ENCODE data around the gene RAB35. TPM values are rescaled to one million over a fixed set of nuclear protein-coding genes. Genes with fewer than 3 reads are reported as not detected.
"Not testable (repeated sequence)": the region's sequence is repeated elsewhere in the genome, so short reads cannot be mapped to it uniquely, and the experiment has no call there.

RAB35 gene
- total and polyA plus RNA-seq, 7 donors: 17.5 to 43.0 (median 24.6) TPM

DNA sequence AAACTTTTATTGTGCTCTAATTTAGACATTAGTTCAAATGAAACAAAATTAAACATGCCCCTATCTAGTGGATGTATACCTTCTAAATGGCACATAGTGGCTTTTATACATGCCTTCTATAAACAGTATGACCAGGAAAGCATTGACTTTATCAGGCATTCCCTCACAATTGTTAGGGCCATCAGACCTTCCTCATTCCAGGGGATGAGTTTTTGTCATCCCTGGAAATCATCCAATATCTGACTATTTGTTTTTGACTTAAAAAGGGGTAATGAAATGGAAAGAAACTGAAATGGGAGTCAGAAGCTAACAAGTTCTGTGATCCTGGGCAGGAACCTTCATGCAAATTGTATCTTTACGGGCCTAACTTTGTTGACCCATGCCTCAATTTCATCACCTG lies 69.5 kb downstream of the RAB35 start:
- no peaks in the 10 kb centered on the region for H3K36me3 ChIP-seq
- no peak overlapping the region for H3K27ac ChIP-seq
- no peak overlapping the region for H3K4me3 ChIP-seq
- H3K27me3 ChIP-seq: peaks cover 0 to 2% (median 0%) of the 10 kb centered on the region in 3 donors
- no peak for DNase-seq
- H3K4me1 ChIP-seq: no peaks in the 10 kb centered on the region
- intact Hi-C loops (cut with DNase I): no loop called here
- TF ChIP-seq POLR2AphosphoS5 (IDR thresholded peaks at IDR 0.05) (no peak), EP300 (IDR thresholded peaks at IDR 0.05) (no peak), POLR2A (IDR thresholded peaks at IDR 0.05) (no peak)
- TF ChIP-seq, protein P1, sequence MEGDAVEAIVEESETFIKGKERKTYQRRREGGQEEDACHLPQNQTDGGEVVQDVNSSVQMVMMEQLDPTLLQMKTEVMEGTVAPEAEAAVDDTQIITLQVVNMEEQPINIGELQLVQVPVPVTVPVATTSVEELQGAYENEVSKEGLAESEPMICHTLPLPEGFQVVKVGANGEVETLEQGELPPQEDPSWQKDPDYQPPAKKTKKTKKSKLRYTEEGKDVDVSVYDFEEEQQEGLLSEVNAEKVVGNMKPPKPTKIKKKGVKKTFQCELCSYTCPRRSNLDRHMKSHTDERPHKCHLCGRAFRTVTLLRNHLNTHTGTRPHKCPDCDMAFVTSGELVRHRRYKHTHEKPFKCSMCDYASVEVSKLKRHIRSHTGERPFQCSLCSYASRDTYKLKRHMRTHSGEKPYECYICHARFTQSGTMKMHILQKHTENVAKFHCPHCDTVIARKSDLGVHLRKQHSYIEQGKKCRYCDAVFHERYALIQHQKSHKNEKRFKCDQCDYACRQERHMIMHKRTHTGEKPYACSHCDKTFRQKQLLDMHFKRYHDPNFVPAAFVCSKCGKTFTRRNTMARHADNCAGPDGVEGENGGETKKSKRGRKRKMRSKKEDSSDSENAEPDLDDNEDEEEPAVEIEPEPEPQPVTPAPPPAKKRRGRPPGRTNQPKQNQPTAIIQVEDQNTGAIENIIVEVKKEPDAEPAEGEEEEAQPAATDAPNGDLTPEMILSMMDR (IDR thresholded peaks at IDR 0.05): no peak
- H3K9me3 ChIP-seq: no peaks in the 10 kb centered on the region
- 84 to 93% methylated on average over 1 of the region's 1 CpG for WGBS, 2 donors

DNA sequence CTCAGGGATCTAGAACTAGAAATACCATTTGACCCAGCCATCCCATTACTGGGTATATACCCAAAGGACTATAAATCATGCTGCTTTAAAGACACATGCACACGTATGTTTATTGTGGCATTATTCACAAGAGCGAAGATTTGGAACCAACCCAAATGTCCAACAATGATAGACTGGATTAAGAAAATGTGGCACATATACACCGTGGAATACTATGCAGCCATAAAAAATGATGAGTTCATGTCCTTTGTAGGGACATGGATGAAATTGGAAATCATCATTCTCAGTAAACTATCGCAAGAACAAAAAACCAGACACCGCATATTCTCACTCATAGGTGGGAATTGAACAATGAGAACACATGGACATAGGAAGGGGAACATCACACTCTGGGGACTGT lies 71.2 kb downstream of the RAB35 start:
- H3K4me1 ChIP-seq; H3K27ac ChIP-seq; H3K4me3 ChIP-seq; H3K36me3 ChIP-seq; H3K9me3 ChIP-seq; DNase-seq; intact Hi-C loops (cut with DNase I): not testable (repeated sequence)
- H3K27me3 ChIP-seq: peaks cover 0 to 13% (median under 1%) of the 10 kb centered on the region in 3 donors
- 93 to 96% methylated on average over 3 of the region's 5 CpGs for WGBS, 2 donors

Small RNA genes lying within 50 kb of the gene (small RNA-seq; reads per million reads assigned to genes)
- 0 reads per million in 3 donors for gene AC004812.1
- gene MIR4498: 0 reads per million in 3 donors

Other genes with a start within 250 kb of the RAB35 start
- 1 to 10 TPM; 4.6 to 9.2 (median 5.4) TPM for gene CIT, start 239.4 kb downstream of the RAB35 start, total RNA-seq
- 1 to 10 TPM; 1.2 to 8.5 (median 1.8) TPM for gene CIT, start 239.4 kb downstream of the RAB35 start, polyA plus RNA-seq
- gene BICDL1, start 127.5 kb downstream of the RAB35 start, total RNA-seq: 1 to 10 TPM in 1 of 4 donors, under 1 TPM in 3; 0.16 to 1.4 (median 0.55) TPM
- gene BICDL1, start 127.5 kb downstream of the RAB35 start, polyA plus RNA-seq: 10 to 100 TPM in 1 of 3 donors, 1 to 10 TPM in 2; 6.0 to 13.1 (median 6.7) TPM
- 10 to 100 TPM; 30.3 to 70.3 (median 40.4) TPM for gene GCN1, start 78.0 kb upstream of the RAB35 start, total RNA-seq
- 10 to 100 TPM in 2 of 3 donors, 1 to 10 TPM in 1; 9.2 to 43.3 (median 18.0) TPM for gene GCN1, start 78.0 kb upstream of the RAB35 start, polyA plus RNA-seq
- gene RPLP0, start 84.4 kb upstream of the RAB35 start, total RNA-seq: 1,000 to 10,000 TPM; 2,593 to 3,468 (median 2,960) TPM
- 1,000 to 10,000 TPM; 3,521 to 5,499 (median 3,713) TPM for gene RPLP0, start 84.4 kb upstream of the RAB35 start, polyA plus RNA-seq
- gene PXN, start 149.0 kb upstream of the RAB35 start, total RNA-seq: 100 to 1,000 TPM in 1 of 4 donors, 10 to 100 TPM in 3; 41.0 to 127 (median 42.7) TPM
- gene PXN, start 149.0 kb upstream of the RAB35 start, polyA plus RNA-seq: 100 to 1,000 TPM in 2 of 3 donors, 10 to 100 TPM in 1; 79.3 to 111 (median 101) TPM
- gene RNU4-2, start 175.2 kb upstream of the RAB35 start, total RNA-seq: under 1 TPM; under 0.01 TPM
- not detected for gene RNU4-2, start 175.2 kb upstream of the RAB35 start, polyA plus RNA-seq
- under 1 TPM in 3 of 4 donors, not detected in 1; under 0.01 TPM for gene RNU4-1, start 176.5 kb upstream of the RAB35 start, total RNA-seq
- not detected for gene RNU4-1, start 176.5 kb upstream of the RAB35 start, polyA plus RNA-seq
- gene SIRT4, start 185.6 kb upstream of the RAB35 start, total RNA-seq: 1 to 10 TPM; 2.8 to 3.6 (median 3.2) TPM
- 1 to 10 TPM in 1 of 3 donors, under 1 TPM in 2; 0.69 to 1.2 (median 0.92) TPM for gene SIRT4, start 185.6 kb upstream of the RAB35 start, polyA plus RNA-seq
- not detected for gene PLA2G1B, start 211.0 kb upstream of the RAB35 start, total RNA-seq
- 1 to 10 TPM in 1 of 3 donors, not detected in 2; 7.8 TPM for gene PLA2G1B, start 211.0 kb upstream of the RAB35 start, polyA plus RNA-seq

Measured in sigmoid colon (tissue), 7 donors.